ENCODE data around the gene FOXRED1. TPM values are rescaled to one million over a fixed set of nuclear protein-coding genes. Genes with fewer than 3 reads are reported as not detected.

FOXRED1 gene
- total RNA-seq, 1 experiment from 2014 or later: 44.8 TPM

DNA sequence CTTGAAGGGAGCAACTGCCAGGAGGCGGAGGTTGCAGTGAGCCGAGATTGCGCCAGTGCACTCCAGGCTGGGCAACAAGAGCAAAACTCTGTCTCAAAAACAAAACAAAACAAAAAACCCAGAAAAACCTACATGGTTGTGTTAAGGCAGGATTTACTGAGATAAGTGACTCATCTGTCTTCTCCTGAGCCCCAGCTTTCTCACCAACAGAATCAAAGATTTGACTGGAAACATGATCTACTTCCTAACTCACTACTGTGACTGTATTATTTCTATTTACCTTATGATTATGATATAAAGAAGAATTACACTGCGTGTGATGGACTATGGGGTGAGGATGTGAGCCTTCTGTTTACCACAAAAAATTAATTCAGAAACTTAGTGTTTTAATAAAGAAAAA is 35.6 kb upstream of the FOXRED1 start:
- BruUV-seq (replicated peaks): no TSS peak
- TF ChIP-seq TCF7L2 (IDR thresholded peaks at IDR 0.05; ENCODE audit: low read depth, low read length): no peak
- TF ChIP-seq, protein P1, sequence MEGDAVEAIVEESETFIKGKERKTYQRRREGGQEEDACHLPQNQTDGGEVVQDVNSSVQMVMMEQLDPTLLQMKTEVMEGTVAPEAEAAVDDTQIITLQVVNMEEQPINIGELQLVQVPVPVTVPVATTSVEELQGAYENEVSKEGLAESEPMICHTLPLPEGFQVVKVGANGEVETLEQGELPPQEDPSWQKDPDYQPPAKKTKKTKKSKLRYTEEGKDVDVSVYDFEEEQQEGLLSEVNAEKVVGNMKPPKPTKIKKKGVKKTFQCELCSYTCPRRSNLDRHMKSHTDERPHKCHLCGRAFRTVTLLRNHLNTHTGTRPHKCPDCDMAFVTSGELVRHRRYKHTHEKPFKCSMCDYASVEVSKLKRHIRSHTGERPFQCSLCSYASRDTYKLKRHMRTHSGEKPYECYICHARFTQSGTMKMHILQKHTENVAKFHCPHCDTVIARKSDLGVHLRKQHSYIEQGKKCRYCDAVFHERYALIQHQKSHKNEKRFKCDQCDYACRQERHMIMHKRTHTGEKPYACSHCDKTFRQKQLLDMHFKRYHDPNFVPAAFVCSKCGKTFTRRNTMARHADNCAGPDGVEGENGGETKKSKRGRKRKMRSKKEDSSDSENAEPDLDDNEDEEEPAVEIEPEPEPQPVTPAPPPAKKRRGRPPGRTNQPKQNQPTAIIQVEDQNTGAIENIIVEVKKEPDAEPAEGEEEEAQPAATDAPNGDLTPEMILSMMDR (IDR thresholded peaks at IDR 0.05): no peak
- TF ChIP-seq SIN3A (IDR thresholded peaks at IDR 0.05; ENCODE audit: borderline replicate concordance, insufficient read depth, low read depth, low read length): no peak
- TF ChIP-seq, protein P2, sequence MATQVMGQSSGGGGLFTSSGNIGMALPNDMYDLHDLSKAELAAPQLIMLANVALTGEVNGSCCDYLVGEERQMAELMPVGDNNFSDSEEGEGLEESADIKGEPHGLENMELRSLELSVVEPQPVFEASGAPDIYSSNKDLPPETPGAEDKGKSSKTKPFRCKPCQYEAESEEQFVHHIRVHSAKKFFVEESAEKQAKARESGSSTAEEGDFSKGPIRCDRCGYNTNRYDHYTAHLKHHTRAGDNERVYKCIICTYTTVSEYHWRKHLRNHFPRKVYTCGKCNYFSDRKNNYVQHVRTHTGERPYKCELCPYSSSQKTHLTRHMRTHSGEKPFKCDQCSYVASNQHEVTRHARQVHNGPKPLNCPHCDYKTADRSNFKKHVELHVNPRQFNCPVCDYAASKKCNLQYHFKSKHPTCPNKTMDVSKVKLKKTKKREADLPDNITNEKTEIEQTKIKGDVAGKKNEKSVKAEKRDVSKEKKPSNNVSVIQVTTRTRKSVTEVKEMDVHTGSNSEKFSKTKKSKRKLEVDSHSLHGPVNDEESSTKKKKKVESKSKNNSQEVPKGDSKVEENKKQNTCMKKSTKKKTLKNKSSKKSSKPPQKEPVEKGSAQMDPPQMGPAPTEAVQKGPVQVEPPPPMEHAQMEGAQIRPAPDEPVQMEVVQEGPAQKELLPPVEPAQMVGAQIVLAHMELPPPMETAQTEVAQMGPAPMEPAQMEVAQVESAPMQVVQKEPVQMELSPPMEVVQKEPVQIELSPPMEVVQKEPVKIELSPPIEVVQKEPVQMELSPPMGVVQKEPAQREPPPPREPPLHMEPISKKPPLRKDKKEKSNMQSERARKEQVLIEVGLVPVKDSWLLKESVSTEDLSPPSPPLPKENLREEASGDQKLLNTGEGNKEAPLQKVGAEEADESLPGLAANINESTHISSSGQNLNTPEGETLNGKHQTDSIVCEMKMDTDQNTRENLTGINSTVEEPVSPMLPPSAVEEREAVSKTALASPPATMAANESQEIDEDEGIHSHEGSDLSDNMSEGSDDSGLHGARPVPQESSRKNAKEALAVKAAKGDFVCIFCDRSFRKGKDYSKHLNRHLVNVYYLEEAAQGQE (IDR thresholded peaks at IDR 0.05; ENCODE audit: insufficient read depth in 1 of 2, low read depth in 2 of 2, low read length in 1 of 2): no peak
- TF ChIP-seq POLR2AphosphoS5 (IDR thresholded peaks at IDR 0.05; ENCODE audit: low read depth, low read length): no peak
- DNase-seq (ENCODE audit: low read depth, low spot score) (no peak), ATAC-seq (no peak)
- intact Hi-C loops (cut with micrococcal nuclease; ENCODE audit: unreplicated experiment) (no loop called here), in situ Hi-C loops (cut with HindIII; ENCODE audit: low pct_unique_long_range_greater_than_20kb, low sequenced_read_pairs) (no loop called here)
- ChIA-PET POLR2A (no interaction called here), CTCF (no interaction called here)
- Histone ChIP-seq H3K27ac (ENCODE audit: low read length) (no peak overlapping the region), H3K4me3 (ENCODE audit: low read depth in 2 of 2, low read length in 2 of 2) (no peak overlapping the region), H3K9me3 (ENCODE audit: control insufficient read depth, insufficient read depth, low read depth, low read length) (no peaks in the 10 kb centered on the region), H3K4me1 (ENCODE audit: control insufficient read depth, insufficient read depth, low read length) (peaks cover 9% of the 10 kb centered on the region; the same call in 1 of the 2 replicates), H3K27me3 (ENCODE audit: control insufficient read depth, insufficient read depth, low read length) (no peaks in the 10 kb centered on the region), H3K36me3 (ENCODE audit: control insufficient read depth, insufficient read depth, low read length) (peaks cover 3% of the 10 kb centered on the region; the same call in 1 of the 2 replicates)

DNA sequence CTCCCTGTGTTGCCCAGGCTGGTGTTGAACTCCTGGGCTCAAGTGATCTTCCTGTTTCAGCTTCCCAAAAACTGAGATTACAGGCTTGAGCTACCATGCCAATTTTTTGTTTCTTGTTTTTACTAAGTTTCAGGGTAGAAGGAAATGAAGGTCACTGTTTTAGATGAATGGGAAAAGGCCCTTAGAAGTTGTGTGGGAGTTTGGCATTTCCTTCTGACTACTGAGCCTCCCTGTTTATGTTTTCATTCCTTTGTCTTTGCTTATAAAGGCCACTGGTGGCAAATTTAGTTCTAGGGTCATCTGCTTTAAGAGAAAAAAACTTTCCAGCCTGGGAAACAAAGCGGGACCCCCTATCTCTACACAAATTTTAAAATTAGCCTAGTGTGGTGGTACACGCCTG is 22.3 kb upstream of the FOXRED1 start:
- Histone ChIP-seq H3K27me3 (ENCODE audit: control insufficient read depth, insufficient read depth, low read length) (no peaks in the 10 kb centered on the region), H3K9me3 (ENCODE audit: control insufficient read depth, insufficient read depth, low read depth, low read length) (no peaks in the 10 kb centered on the region), H3K27ac (ENCODE audit: low read length) (no peak overlapping the region), H3K4me1 (ENCODE audit: control insufficient read depth, insufficient read depth, low read length) (no peaks in the 10 kb centered on the region), H3K36me3 (ENCODE audit: control insufficient read depth, insufficient read depth, low read length) (peaks cover 7% of the 10 kb centered on the region; the same call in 1 of the 2 replicates), H3K4me3 (ENCODE audit: low read depth in 2 of 2, low read length in 2 of 2) (no peak overlapping the region)
- ChIA-PET POLR2A (no interaction called here), CTCF (no interaction called here)
- in situ Hi-C loops (cut with HindIII; ENCODE audit: low pct_unique_long_range_greater_than_20kb, low sequenced_read_pairs): no loop called here
- no peak for DNase-seq (ENCODE audit: low read depth, low spot score)
- TF ChIP-seq, protein P1 (IDR thresholded peaks at IDR 0.05): no peak
- TF ChIP-seq, protein P2 (IDR thresholded peaks at IDR 0.05; ENCODE audit: insufficient read depth in 1 of 2, low read depth in 2 of 2, low read length in 1 of 2): no peak
- TF ChIP-seq SIN3A (IDR thresholded peaks at IDR 0.05; ENCODE audit: borderline replicate concordance, insufficient read depth, low read depth, low read length) (no peak), POLR2AphosphoS5 (IDR thresholded peaks at IDR 0.05; ENCODE audit: low read depth, low read length) (no peak), TCF7L2 (IDR thresholded peaks at IDR 0.05; ENCODE audit: low read depth, low read length) (no peak)
- no TSS peak for BruUV-seq (replicated peaks)
- ATAC-seq: no peak
- intact Hi-C loops (cut with micrococcal nuclease; ENCODE audit: unreplicated experiment): no loop called here

Measured in Panc1 (cell line).